ENCODE measurements around the gene ZC3H12C. TPM values are rescaled to one million over a fixed set of nuclear protein-coding genes. Genes with fewer than 3 reads are reported as not detected.

The ZC3H12C gene
- total and polyA plus RNA-seq, 3 donors from 2014 or later, result 6.8 to 17.0 (median 16.9) TPM

- intact Hi-C loops (cut with DNase I; ENCODE audit: low total_unique reads), result no loop called here
- TF ChIP-seq CTCF (IDR thresholded peaks at IDR 0.05) (no peak), POLR2A (IDR thresholded peaks at IDR 0.05) (no peak)
- H3K4me1 ChIP-seq, result no peaks in the 10 kb centered on the region
- no peaks in the 10 kb centered on the region for H3K9me3 ChIP-seq
- H3K36me3 ChIP-seq (ENCODE audit: low read depth, missing control alignments), result no peaks in the 10 kb centered on the region
- no peaks in the 10 kb centered on the region for H3K27me3 ChIP-seq
- H3K4me3 ChIP-seq, result no peak overlapping the region
- DNase-seq, result no peak
- 96 to 97% methylated on average over 5 of the region's 5 CpGs for WGBS, 2 donors
- H3K27ac ChIP-seq, result no peak overlapping the region
These were observed 103.1 kb downstream of the ZC3H12C start for GRCh38 chr11:110196241-110196754.

GRCh38 chr11:110196884-110197420 is 103.8 kb downstream of the ZC3H12C start:
- DNase-seq, result no peak
- Histone ChIP-seq H3K4me1 (no peaks in the 10 kb centered on the region), H3K27me3 (no peaks in the 10 kb centered on the region), H3K27ac (no peak overlapping the region), H3K4me3 (no peak overlapping the region), H3K36me3 (ENCODE audit: low read depth, missing control alignments) (no peaks in the 10 kb centered on the region), H3K9me3 (no peaks in the 10 kb centered on the region)
- intact Hi-C loops (cut with DNase I; ENCODE audit: low total_unique reads), result no loop called here
- WGBS, 2 donors, result 83 to 86% methylated on average over 4 to 9 of the region's 9 CpGs
- TF ChIP-seq CTCF (IDR thresholded peaks at IDR 0.05), result no peak

GRCh38 chr11:110198031-110198729 is 105.0 kb downstream of the ZC3H12C start:
- Histone ChIP-seq H3K27ac (no peak overlapping the region), H3K4me1 (no peaks in the 10 kb centered on the region), H3K27me3 (no peaks in the 10 kb centered on the region), H3K9me3 (no peaks in the 10 kb centered on the region), H3K36me3 (ENCODE audit: low read depth, missing control alignments) (no peaks in the 10 kb centered on the region), H3K4me3 (no peak overlapping the region)
- intact Hi-C loops (cut with DNase I; ENCODE audit: low total_unique reads), result no loop called here
- WGBS, 2 donors, result 93 to 95% methylated on average over 9 of the region's 9 CpGs
- no peak for TF ChIP-seq CTCF (IDR thresholded peaks at IDR 0.05)
- no peak for DNase-seq

- intact Hi-C loops (cut with DNase I; ENCODE audit: low total_unique reads), result no loop called here
- no peak for DNase-seq
- WGBS, 2 donors, result 73 to 78% methylated on average over 4 of the region's 4 CpGs
These were observed 106.2 kb downstream of the ZC3H12C start for GRCh38 chr11:110199184-110199981.

More at GRCh38 chr11:110199184-110199981, 106.2 kb downstream of the ZC3H12C start:
- Histone ChIP-seq H3K4me1 (no peaks in the 10 kb centered on the region), H3K36me3 (ENCODE audit: low read depth, missing control alignments) (no peaks in the 10 kb centered on the region), H3K27ac (no peak overlapping the region), H3K4me3 (no peak overlapping the region), H3K27me3 (no peaks in the 10 kb centered on the region), H3K9me3 (no peaks in the 10 kb centered on the region)
- no peak for TF ChIP-seq POLR2A (IDR thresholded peaks at IDR 0.05)
- no peak for TF ChIP-seq CTCF (IDR thresholded peaks at IDR 0.05)
